Neural crest cell (in vitro differentiated cells): ENCODE results near the gene BABAM2. TPM values are rescaled to one million over a fixed set of nuclear protein-coding genes. Genes with fewer than 3 reads are reported as not detected.

ENCODE experiments used
- DNase-seq: peaks from one replicate; pipeline ENCODE4 v3.0.0; 2021; ENCODE audit warnings: low read depth, mixed read lengths, low spot score
- H3K27ac Mint-ChIP-seq: one replicate; pipeline ENCODE4 v1.8.0; 2021; ENCODE audit warnings: mild to moderate bottlenecking, mixed read lengths; ENCODE audit not compliant: unreplicated experiment
- H3K27me3 Mint-ChIP-seq: 2 replicates; pipeline ENCODE4 v1.8.0; 2021; ENCODE audit warnings: low read depth, mild to moderate bottlenecking, mixed read lengths
- H3K36me3 Mint-ChIP-seq: 2 replicates; pipeline ENCODE4 v1.8.0; 2021; ENCODE audit warnings: low read depth, mild to moderate bottlenecking, mixed read lengths
- H3K4me1 Mint-ChIP-seq: 2 replicates; pipeline ENCODE4 v1.8.0; 2021; ENCODE audit warnings: mixed read lengths
- H3K4me3 Mint-ChIP-seq: one replicate; pipeline ENCODE4 v1.8.0; 2021; ENCODE audit warnings: mild to moderate bottlenecking, mixed read lengths
- H3K9me3 Mint-ChIP-seq: 2 replicates; pipeline ENCODE4 v1.8.0; 2021; ENCODE audit warnings: mixed read lengths
- CTCF ChIP-seq: fragments of 200-600 bp; sonication (generic); conservative IDR thresholded peaks from 2 replicates; pipeline ENCODE4 v1.5.0; 2021; ENCODE audit warnings: antibody characterized with exemption, mild to moderate bottlenecking
- total RNA-seq: library from RNA; stranded (reverse); gene quantifications from 2 replicates; pipeline ENCODE4 v1.2.1, GENCODE V29; 2021

BABAM2 gene
- total RNA-seq, 1 donor from 2014 or later = 28.6 TPM

- Mint-ChIP-seq H3K4me1 (no peaks in the 10 kb centered on the region), H3K36me3 (no peaks in the 10 kb centered on the region), H3K27ac (no peak overlapping the region), H3K4me3 (no peak overlapping the region), H3K9me3 (no peaks in the 10 kb centered on the region), H3K27me3 (no peaks in the 10 kb centered on the region)
- no peak for DNase-seq
- TF ChIP-seq CTCF = no peak
Measured at GRCh38 chr2:27931361-27931950, 40.9 kb downstream of the BABAM2 start.

GRCh38 chr2:27932396-27932795 is 41.9 kb downstream of the BABAM2 start:
- TF ChIP-seq CTCF = no peak
- Mint-ChIP-seq H3K9me3 (no peaks in the 10 kb centered on the region), H3K4me3 (no peak overlapping the region), H3K4me1 (no peaks in the 10 kb centered on the region), H3K27me3 (no peaks in the 10 kb centered on the region), H3K27ac (no peak overlapping the region), H3K36me3 (peaks cover 2% of the 10 kb centered on the region)
- no peak for DNase-seq

GRCh38 chr2:27935026-27935425 is 44.5 kb downstream of the BABAM2 start:
- H3K27me3 Mint-ChIP-seq = no peaks in the 10 kb centered on the region

GRCh38 chr2:27940090-27940671 is 49.7 kb downstream of the BABAM2 start:
- Mint-ChIP-seq H3K4me1 (peaks cover 3% of the 10 kb centered on the region), H3K27ac (no peak overlapping the region), H3K27me3 (no peaks in the 10 kb centered on the region), H3K36me3 (peaks cover 2% of the 10 kb centered on the region), H3K4me3 (no peak overlapping the region), H3K9me3 (no peaks in the 10 kb centered on the region)
- no peak for DNase-seq
- no peak for TF ChIP-seq CTCF

More at GRCh38 chr2:27935026-27935425, 44.5 kb downstream of the BABAM2 start:
- DNase-seq = no peak
- Mint-ChIP-seq H3K36me3 (peaks cover 2% of the 10 kb centered on the region), H3K4me1 (no peaks in the 10 kb centered on the region), H3K27ac (no peak overlapping the region), H3K4me3 (no peak overlapping the region), H3K9me3 (no peaks in the 10 kb centered on the region)
- TF ChIP-seq CTCF = no peak

- no peaks in the 10 kb centered on the region for H3K27me3 Mint-ChIP-seq
- TF ChIP-seq CTCF = no peak
Measured at GRCh38 chr2:27940982-27941381, 50.5 kb downstream of the BABAM2 start.

More at GRCh38 chr2:27940982-27941381, 50.5 kb downstream of the BABAM2 start:
- H3K4me1 Mint-ChIP-seq = peaks cover 3% of the 10 kb centered on the region
- H3K27ac Mint-ChIP-seq = no peak overlapping the region
- H3K4me3 Mint-ChIP-seq = no peak overlapping the region
- no peaks in the 10 kb centered on the region for H3K9me3 Mint-ChIP-seq
- no peak for DNase-seq
- H3K36me3 Mint-ChIP-seq = peaks cover 2% of the 10 kb centered on the region
